ENCODE results near the gene PAF1.
"Not testable (repeated sequence)": the region's sequence is repeated elsewhere in the genome, so short reads cannot be mapped to it uniquely, and the experiment has no call there.

Gene PAF1

DNA sequence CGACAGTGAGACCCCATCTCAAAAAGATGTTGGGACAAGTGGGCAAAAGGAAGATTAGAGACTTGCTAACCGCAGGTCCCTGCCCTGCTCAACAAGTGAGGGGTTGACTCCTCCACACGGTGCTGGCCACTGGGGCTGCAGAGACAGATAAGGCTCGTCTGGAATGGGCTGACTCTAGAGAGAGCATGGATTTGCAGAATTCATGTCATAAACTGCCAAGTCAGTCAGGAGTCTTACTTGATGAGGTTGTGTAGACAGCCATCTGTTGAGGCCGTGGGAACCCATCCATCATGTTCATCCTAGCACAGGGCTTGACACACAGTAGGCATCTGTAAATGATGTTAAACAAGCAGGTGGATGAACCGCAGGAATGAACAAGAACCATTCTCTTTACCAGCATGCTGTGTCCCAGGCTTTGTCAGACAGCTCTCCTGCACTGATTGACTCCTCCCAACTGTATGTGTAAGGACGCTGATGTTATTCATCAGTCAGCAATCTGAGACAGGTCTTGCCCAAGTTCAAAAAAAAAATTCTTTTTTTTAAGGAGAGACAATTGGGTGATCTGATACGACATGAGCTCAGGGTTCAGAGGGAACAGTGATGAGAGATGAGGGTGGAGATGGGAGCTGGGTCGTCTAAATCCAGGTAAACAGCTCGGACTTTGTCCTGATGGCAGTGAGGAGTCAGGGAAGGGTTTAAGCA is 8.8 kb downstream of the PAF1 start:
- no peak for DNase-seq

DNA sequence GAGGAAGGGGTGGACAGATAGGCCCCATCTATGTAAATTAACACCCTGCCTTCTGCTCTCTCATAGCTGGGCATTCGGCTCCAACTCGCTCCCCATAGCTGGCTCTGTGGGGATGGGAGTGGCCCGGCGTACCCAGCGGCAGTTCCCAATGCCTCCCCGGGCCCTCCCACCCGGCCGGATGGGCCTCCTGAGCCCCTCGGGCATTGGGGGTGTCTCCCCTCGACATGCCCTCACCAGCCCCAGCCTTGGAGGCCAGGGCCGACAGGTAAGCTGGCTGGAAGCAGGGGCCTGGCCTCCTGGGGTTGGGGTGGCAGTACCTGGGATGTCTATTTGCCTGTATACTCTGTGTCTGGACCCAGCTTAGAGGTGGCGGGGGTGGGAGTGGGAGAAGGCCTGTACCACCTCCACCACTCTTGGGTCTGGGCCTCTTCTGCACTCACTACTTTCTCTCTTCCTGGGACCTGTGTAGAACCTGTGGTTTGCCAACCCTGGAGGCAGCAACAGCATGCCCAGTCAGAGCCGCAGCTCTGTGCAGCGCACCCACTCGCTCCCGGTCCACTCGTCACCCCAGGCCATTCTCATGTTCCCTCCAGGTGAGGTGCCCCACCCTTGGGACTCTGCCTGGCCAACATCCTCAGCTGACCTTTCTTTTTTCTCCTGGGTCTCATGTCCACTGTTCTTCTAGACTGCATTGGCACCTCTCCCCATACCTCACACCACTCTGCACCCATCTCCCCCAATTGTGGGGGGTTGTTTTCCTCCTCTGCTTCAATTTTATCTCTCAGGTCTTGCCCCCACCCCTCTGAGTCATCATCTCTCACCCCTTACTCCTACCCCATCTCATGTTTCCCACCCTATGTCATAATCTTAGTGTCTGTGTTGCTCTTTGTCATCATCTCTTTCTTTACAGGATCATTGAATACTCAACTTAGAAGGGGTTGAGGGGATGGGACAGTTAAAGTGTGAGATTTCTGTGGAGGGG is 10.1 kb downstream of the PAF1 start:
- DNase-seq = no peak

DNA sequence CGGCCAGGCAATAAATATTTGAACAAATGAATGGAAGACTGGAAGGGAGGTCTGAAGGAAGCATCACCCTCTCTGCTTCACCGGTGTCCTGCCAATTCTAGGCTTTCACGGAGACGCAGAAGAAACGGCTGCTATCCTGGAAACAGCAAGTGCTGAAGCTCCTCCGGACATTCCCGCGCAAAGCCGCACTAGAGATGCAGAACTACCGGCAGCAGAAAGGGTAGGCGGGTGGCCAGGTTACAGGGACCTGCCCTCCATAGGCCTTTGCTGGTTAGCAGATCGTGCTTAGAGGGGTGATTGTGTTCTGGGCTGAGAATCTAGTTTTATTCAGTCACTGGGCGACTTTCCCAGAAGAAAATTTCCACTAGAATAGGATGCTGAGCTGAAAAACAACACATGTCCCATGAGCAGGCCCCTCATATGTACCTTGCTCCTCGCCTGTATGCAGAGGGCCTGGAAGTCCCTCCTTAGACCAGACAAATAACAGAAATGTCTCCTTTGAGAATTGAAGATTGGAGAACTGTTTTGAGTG is 11.0 kb downstream of the PAF1 start:
- DNase-seq = no peak

DNA sequence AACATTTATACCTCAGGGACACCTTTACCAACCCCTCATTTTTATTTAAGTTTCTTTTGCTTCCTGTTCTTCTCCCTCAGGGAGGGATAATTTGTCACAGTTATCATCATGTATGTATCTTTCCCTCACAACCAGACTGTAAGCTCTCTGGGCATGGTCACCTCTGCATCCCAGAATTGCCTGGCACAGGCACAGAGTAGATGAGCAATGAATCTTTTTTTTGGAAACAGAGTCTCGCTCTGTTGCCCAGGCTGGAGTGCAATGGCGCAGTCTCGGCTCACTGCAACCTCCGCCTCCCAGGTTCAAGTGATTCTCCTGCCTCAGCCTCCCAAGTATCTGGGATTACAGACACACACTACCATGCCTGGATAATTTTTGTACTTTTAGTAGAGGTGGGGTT is 11.5 kb downstream of the PAF1 start:
- DNase-seq = not testable (repeated sequence)

DNA sequence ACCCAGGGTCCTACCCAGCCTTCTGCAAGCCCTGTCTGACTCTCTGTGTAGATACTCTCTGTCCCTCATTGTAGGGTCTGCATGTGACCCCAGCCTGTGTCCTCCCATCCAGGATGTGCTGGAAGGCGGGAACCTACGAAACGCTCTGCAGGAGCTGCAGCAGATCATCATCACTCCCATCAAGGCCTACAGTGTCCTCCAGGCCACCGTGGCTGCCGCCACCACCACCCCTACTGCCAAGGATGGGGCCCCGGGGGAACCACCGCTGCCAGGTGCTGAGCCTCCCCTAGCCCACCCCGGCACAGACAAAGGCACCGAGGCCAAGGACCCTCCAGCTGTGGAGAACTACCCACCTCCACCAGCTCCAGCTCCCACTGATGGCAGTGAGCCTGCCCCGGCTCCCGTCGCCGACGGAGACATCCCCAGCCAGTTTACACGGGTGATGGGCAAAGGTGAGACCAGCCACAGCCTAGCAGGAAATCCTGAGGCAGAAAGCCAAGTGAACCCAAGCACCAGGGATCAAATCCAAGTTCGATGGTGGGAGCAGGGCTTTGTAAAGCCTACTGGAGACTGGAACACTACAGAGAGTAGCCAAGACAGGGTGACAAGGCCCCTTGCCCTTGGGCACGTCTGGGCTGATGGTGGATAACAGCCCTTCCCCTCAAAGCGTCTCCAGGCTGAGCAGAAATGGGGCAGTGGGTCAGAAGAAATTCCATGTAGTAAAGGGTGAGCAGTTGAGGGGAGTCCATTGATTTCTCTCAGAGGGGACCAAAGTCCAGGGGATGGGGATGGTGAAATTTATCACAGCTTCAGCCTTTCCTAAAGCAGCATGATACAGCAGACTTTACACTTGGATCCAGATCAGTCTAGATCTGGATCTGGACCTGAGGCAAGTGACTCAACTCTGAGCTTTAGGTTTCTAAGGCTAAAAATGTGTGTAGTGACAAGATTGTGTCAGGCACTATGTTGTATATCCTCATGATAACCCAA is 13.2 kb downstream of the PAF1 start:
- no peak for DNase-seq

DNA sequence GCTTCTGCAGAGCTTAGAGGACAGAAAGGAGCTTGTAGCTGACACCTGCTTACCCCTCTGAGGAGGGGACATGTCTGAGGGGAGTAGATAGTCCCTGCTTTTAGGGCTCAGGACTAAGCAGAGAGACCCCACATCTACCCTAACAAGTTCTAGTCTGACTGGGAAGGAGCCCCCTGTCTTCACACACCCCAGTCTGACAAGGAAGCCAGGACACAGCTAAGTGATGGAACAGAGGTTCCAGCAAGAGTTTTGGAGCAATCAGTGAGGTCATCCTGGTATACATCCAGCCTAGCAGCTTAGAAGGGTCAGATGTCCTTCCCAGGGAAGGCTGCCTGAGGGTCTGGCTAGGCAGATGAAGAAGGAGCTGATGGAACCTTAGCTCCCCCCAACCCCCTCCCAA is 15.0 kb downstream of the PAF1 start:
- DNase-seq = no peak

DNA sequence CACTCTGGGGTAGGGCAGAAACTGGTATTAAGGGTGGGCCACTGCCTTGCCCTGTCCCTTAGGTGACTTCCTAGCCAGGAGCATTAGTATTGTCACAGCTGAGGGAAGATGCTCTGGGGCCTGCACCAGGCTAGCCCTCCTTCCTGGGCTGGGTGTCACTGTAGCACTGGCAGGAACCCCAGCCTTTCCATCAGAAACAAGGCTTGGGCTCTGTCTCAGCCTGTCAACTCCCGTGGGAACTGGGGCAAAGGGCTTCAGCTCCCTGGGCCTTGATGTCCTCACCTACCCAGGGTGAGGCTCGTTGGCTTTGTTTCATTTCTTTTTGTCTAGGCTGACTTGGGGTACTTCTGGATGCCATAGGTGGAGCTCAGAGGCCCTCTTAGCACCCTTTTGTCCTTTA is 18.0 kb downstream of the PAF1 start:
- DNase-seq = no peak

DNA sequence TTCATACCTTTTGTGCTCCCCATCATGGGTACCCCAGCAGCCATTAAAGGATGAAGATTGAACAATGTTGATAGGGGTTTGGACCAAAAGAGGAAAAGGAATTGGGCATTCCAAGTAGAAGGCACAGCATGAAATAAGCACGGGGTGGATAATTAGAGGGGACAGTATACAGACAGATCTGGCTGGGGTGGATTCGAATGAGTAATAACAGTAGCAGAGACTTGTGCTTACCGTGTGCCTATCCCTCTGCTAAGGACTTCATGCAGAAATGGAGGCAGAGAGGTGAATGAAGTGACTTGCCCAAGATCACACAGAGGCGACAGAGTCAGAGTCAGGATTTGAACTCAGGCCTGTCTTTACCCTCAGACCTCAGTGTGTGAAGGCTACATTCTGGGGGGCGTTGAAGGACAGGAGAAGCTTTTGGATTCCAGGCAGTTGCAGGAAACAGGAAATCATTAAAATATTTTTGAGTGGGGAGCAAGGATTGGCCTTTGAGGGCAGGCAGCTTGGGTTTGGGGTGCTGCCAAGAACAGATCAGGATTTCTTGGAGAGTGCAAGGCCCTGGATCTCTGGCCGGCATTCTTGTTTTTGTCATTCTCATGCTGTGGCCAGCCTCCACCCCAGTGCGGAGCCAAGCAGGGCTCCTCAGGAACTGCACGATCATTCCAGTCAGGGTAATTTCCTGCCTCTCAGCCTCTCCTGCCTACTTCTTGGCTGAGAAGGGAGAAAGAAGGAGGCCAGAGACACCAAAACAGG is 18.7 kb downstream of the PAF1 start:
- no peak for DNase-seq

DNA sequence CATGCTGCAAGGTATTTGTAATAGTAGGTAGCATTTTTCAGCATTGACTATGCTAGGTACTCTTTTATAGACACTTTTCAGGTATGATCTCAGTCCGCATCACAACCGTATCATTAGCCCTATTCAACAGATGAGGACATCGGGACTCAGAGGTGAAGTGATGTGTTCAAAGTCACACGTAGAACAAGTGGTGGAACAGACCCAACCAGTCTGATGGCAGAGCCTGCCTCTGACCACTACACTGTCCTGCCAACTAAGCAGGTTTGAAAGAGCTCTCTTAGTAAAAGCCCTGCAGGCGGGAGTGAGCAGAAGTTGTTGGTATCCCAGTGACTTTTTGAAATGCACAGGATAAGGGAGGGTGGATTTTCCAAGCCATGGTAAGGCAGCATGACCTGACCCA is 20.2 kb downstream of the PAF1 start:
- DNase-seq = no peak

DNA sequence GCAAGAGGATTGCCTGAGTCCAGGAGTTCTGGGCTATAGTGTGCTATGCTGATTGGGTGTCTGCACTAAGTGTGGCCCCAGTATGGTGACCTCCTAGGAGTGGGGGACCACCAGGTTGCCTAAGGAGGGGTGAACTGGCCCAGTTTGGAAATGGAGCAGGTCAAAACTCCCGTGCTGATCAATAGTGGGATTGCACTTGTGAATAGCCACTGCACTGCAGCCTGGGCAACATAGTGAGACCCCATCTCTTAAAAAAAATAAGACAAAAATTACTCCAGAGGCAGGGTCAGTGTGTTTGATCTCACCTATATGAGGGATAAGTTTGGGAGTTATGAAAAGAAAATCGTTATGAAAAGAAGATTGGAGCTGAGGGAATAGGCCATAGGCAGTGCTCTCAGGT is 21.7 kb downstream of the PAF1 start:
- no peak for DNase-seq

DNA sequence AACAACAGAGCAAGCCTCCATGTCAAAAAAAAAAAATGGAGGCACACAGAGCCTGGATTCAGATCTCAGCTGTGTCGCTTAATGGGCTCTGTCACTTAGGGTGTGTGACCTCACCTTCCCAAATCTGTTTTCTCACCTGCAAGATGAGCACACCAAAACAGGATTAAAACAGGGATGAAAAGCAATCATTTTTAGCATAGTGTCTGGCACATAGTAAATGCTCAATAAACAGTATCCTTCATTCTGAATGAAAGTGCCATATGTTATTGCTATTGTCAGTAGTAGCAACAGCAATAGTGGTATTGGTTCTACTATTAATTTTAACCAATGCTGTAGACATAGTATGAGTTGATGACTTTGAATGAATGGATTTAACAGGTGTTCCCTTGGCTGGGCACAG is 25.4 kb downstream of the PAF1 start:
- DNase-seq = no peak

DNA sequence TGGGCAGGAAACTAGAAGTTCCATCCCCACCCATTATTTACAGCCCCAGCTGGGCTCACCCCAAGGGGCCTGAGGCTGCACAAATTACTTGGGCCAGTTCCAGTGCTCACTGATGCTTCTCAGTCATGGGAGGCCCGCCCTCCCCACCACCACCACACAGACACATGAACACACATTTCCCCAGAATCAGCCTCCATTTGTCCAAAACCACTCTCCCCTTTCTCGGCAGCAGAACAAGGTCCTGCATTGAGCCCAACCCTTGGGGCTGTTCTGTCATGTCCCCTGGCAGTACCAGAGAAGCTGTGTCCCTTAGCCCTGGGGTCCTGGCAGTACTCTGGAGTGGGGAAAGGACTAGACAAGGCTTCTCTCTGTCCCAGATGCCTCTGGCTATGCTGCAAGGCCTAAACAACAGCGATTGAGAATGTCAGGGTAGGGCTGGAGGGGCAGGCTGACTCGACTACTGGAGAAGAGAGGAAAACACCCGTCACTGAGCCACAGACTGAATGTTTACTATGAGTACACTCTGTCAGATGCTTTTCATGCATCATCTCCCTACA is 26.9 kb downstream of the PAF1 start:
- DNase-seq = no peak

DNA sequence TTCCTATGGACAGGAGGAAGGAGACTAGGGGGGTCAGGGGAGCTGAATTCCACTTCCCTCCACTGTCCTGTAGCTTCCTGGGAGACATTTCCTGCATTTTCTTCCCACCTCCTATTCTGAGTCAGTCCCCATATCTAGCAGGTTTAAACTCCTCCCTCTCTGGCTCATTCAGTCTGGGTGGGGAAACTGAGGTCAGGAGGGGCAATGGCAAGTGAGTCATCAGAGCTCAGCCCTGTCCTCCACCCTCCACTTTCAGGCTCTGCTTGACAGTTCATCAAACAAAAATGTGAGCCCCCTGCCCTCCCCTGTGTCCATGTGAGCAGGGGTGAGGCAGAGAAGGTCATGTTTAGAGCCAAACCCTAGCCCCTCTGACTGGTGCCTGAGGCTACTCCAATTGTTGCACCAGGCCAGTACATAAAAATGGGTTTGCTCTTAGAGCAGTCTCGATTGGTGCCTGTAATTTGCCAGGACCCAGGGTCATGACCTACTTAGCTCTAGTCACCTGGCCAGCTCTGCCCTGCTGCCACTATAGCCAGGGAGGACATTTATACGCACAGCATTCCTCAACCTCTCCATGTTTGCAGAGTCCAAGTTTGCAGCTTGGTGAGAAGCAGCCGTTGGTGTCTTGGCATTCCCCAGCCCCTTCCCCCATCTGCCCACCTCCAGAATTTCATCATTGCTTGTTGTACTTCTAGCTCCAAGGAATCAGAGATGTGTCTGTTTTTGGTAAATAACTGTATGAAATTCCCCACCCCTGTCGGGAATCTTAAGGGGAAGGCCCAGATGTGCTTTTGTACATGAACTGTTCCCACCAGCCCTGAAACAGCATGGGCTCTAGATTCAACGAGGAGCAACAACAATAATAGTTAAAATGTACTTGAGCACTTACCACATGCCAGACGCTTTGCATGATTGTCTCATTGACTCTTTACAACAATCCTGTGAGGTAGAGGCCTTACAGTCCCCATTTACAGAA is 27.9 kb downstream of the PAF1 start:
- no peak for DNase-seq

DNA sequence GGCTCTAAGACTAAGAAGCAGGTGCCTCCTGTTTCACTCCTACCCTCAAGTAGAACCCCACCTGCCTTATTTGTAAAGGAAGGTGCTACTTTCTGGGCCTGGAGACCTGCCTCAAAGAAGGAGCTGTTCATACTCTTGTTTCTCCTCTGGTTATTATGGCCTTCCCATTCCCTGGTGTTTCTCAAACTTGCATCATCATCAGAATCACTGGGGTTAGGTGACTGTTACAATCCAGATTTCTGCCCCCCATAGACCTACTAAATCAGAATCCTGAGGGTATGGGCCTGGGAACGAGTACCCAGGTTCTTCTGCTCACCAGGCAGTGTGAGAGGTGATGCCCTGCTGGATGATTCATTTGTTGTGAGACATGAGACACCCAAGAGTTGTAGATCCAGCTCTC is 30.3 kb downstream of the PAF1 start:
- DNase-seq = no peak

DNA sequence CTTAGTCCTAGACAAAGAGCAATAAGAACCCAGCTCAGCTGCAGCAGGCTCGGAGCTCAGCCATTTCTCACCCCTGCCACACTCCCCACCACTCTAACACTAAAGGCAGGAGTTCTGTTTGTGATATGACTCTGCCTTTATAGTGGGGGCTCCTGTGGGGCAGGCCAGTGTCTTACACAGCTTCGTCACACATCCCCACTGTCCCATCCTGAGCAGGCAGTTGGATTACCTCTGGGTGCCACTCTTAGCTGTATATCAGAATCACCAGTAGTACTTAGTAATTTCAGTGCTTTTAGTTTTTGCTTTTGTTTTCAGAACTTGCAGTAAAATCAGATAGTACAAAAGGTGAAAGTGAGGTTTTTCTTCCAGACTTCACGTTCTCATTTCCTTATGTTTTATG is 31.9 kb downstream of the PAF1 start:
- DNase-seq = no peak

DNA sequence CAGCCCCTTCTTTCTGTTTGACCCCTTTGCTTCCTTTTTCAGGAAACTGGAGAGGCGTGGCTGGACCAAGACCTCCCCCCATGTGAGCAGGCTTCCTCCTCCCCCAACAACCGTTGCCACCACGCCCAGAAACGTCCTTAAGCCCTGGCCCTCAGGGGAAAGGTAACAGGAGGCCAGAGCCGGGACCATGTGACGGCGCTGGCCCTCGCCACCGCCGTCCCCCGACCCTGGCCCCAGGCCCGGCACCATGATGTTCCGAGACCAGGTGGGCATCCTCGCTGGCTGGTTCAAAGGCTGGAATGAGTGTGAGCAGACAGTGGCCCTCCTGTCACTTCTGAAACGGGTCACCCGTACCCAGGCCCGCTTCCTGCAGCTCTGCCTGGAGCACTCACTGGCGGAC is 34.3 kb downstream of the PAF1 start:
- DNase-seq = no peak

DNA sequence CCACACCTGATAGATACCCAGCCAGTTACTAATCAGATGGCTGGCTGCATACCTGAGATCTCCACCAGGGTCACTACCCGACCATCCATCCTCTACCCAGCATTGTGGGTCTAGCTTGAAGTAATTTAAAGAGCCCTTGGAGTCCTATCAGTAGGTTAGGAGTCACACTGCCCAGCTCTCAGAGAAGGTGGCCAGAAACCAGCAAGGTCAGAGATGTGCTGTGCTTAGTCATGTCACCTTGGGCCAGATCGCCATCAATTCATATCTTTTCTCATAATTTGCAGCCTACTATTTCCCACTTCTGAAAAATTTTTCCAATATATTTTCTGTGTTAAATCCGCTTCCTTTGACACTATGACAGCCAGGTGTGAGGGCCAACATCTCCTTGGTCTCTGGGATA is 34.8 kb downstream of the PAF1 start:
- DNase-seq = no peak

DNA sequence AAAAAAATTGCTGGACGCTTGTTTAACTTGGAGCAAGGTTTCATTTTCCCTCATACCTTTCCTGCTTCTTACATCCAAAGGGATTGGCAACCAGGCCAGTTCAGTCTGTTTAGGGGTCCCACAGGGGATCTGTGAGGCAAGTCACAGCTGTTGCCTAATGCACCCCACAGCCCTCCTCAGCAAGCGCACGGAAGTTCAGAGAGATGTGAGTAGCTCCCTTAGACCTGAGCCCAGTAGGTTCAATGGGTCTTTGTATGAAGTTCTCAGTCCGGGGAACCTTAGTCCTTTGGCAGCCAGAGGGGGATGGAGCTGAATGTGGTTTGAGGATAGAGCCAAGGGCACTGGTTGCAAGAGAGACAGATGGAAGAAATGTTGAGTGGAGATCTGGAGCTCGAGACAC is 35.7 kb downstream of the PAF1 start:
- no peak for DNase-seq

DNA sequence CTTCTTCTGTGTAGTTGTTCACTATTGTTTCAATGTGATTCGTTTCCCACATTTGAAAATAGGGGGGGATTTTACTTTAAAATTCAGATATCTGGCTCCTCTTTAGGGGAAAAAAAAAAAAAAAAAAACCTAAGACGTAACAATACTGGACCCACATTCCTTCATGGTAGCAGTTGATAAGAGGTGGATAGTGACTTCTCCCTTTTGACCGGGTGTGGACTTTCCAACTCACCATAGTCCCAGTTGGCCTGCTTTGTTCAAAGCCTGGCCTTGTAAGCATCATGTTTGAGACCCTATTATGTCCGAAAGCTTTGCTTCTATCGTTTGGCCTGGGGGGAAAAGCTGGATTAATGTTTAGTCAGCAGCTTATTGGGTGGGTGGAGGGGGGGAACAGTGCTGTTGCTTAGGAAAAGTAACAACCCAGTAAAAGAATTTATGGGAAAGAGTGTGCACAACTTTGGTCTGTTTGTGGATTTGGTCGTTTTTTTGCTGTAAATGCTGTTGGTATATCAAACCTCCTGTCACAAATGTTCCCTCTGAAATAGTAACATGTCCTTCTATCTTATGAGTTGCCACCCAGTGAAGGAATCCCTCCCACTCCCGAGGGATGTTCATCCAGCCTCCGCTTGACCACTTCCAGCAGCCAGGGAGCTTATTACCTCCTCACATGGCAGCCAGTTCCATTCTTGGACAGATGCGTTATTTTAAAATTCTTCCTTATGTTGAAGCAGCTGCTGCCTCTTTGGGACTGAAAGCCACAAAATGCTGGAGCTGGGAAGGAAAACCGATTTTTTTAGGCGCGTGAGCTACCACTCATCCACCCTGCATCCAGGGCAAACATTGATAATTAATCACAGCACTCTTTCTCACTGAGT is 38.3 kb downstream of the PAF1 start:
- DNase-seq = no peak
